Spinal cord (tissue), 10 donors: Measurements from ENCODE around the gene GLYAT. TPM values are rescaled to one million over a fixed set of nuclear protein-coding genes. Genes with fewer than 3 reads are reported as not detected.

ENCODE experiments used
- DNase-seq, 6 donors: peaks; one replicate each; pipeline versions ENCODE4 v3.0.0 to v3.0.0-alpha.2; 2013 to 2015; ENCODE audit warnings: low spot score in 6 of 6, low read depth in 4 of 6
- H3K27ac ChIP-seq: one replicate; pipeline ENCODE4 v1.5.1; 2013; ENCODE audit warnings: low read depth, low read length, control low read depth
- H3K27me3 ChIP-seq: one replicate; pipeline ENCODE4 v1.6.1; 2013; ENCODE audit warnings: low read length; ENCODE audit not compliant: control insufficient read depth, insufficient read depth
- H3K36me3 ChIP-seq: one replicate; pipeline ENCODE4 v1.6.1; 2013; ENCODE audit warnings: low read length; ENCODE audit not compliant: control insufficient read depth, insufficient read depth
- H3K4me1 ChIP-seq: one replicate; pipeline ENCODE4 v1.6.1; 2013; ENCODE audit warnings: low read length; ENCODE audit not compliant: control insufficient read depth, insufficient read depth
- H3K4me3 ChIP-seq: one replicate; pipeline ENCODE4 v1.5.1; 2013; ENCODE audit warnings: low read depth, low read length, control low read depth
- H3K9me3 ChIP-seq: one replicate; pipeline ENCODE4 v1.6.1; 2013; ENCODE audit warnings: low read length; ENCODE audit not compliant: control insufficient read depth, insufficient read depth
- WGBS: methylation state at CpG from one replicate; pipeline ENCODE4 v1.1.5; 2013; ENCODE audit warnings: missing lambda C conversion rate; ENCODE audit not compliant: insufficient coverage; 5-methylcytosine and 5-hydroxymethylcytosine counted together
- polyA plus RNA-seq, 2 donors: library from polyadenylated mRNA; unstranded; fragments of 120-200 nt; gene quantifications; one replicate each; pipeline ENCODE4 v1.2.1, GENCODE V29; 2013; ENCODE audit not compliant: insufficient read length in 2 of 2
- total RNA-seq, 2 donors: library from RNA; depleted of rRNA in 1 of 2; stranded (reverse); fragments of 120-200 nt in 1 of 2; fragments of >200 nt in 1 of 2; gene quantifications; one replicate each; pipeline versions ENCODE4 v1.2.3 to v1.2.4, GENCODE V29; 2013 to 2014
- donor health status: healthy.

The GLYAT gene
- total and polyA plus RNA-seq, 4 donors: 0.10 to 0.59 (median 0.59) TPM; not detected in 1

- no peak for DNase-seq
Measured at GRCh38 chr11:58770627-58771457, 39.1 kb upstream of the GLYAT start.

GRCh38 chr11:58770166-58770565 lies 38.4 kb upstream of the GLYAT start:
- H3K4me3 ChIP-seq: no peak overlapping the region
- no peak for DNase-seq
- H3K36me3 ChIP-seq: no peaks in the 10 kb centered on the region
- no peaks in the 10 kb centered on the region for H3K27me3 ChIP-seq
- no peak overlapping the region for H3K27ac ChIP-seq
- 100% methylated on average over 1 of the region's 2 CpGs for WGBS
- no peaks in the 10 kb centered on the region for H3K9me3 ChIP-seq
- H3K4me1 ChIP-seq: no peaks in the 10 kb centered on the region

More at GRCh38 chr11:58770627-58771457, 39.1 kb upstream of the GLYAT start:
- no peaks in the 10 kb centered on the region for H3K36me3 ChIP-seq
- H3K9me3 ChIP-seq: no peaks in the 10 kb centered on the region
- no peaks in the 10 kb centered on the region for H3K4me1 ChIP-seq
- H3K4me3 ChIP-seq: no peak overlapping the region
- H3K27ac ChIP-seq: no peak overlapping the region
- 80% methylated on average over 9 of the region's 11 CpGs for WGBS
- H3K27me3 ChIP-seq: no peaks in the 10 kb centered on the region

GRCh38 chr11:58769308-58769707 lies 37.6 kb upstream of the GLYAT start:
- H3K27ac ChIP-seq: no peak overlapping the region
- no peaks in the 10 kb centered on the region for H3K4me1 ChIP-seq
- WGBS: no CpG with 5 or more reads among the region's 2 CpGs
- no peaks in the 10 kb centered on the region for H3K9me3 ChIP-seq
- no peaks in the 10 kb centered on the region for H3K27me3 ChIP-seq
- H3K36me3 ChIP-seq: no peaks in the 10 kb centered on the region
- no peak overlapping the region for H3K4me3 ChIP-seq
- no peak for DNase-seq

GRCh38 chr11:58768137-58768536 lies 36.4 kb upstream of the GLYAT start:
- Histone ChIP-seq H3K9me3 (no peaks in the 10 kb centered on the region), H3K36me3 (no peaks in the 10 kb centered on the region), H3K27me3 (no peaks in the 10 kb centered on the region), H3K4me3 (no peak overlapping the region), H3K27ac (no peak overlapping the region), H3K4me1 (no peaks in the 10 kb centered on the region)
- peak in 1 of 6 donors; percentile 1 for DNase-seq
- WGBS: 83% methylated on average over 1 of the region's 2 CpGs

GRCh38 chr11:58765078-58765477 lies 33.3 kb upstream of the GLYAT start:
- no peak for DNase-seq
- H3K9me3 ChIP-seq: no peaks in the 10 kb centered on the region
- H3K4me3 ChIP-seq: no peak overlapping the region
- H3K27ac ChIP-seq: no peak overlapping the region
- no peaks in the 10 kb centered on the region for H3K36me3 ChIP-seq
- 100% methylated on average over 1 of the region's 1 CpG for WGBS
- no peaks in the 10 kb centered on the region for H3K27me3 ChIP-seq
- no peaks in the 10 kb centered on the region for H3K4me1 ChIP-seq

GRCh38 chr11:58763120-58763490 lies 31.4 kb upstream of the GLYAT start:
- Histone ChIP-seq H3K9me3 (no peaks in the 10 kb centered on the region), H3K27me3 (no peaks in the 10 kb centered on the region), H3K4me3 (no peak overlapping the region), H3K36me3 (no peaks in the 10 kb centered on the region), H3K27ac (no peak overlapping the region), H3K4me1 (no peaks in the 10 kb centered on the region)
- WGBS: no CpG with 5 or more reads among the region's 1 CpG
- DNase-seq: no peak

- Histone ChIP-seq H3K36me3 (no peaks in the 10 kb centered on the region), H3K4me1 (no peaks in the 10 kb centered on the region), H3K4me3 (no peak overlapping the region), H3K27me3 (no peaks in the 10 kb centered on the region), H3K27ac (no peak overlapping the region), H3K9me3 (no peaks in the 10 kb centered on the region)
- DNase-seq: no peak
- WGBS: 44% methylated on average over 3 of the region's 6 CpGs
Measured at GRCh38 chr11:58762284-58763119, 30.8 kb upstream of the GLYAT start.

GRCh38 chr11:58757439-58757838 lies 25.7 kb upstream of the GLYAT start:
- Histone ChIP-seq H3K36me3 (no peaks in the 10 kb centered on the region), H3K9me3 (no peaks in the 10 kb centered on the region), H3K27me3 (no peaks in the 10 kb centered on the region), H3K27ac (no peak overlapping the region), H3K4me3 (no peak overlapping the region), H3K4me1 (no peaks in the 10 kb centered on the region)
- no peak for DNase-seq

- H3K27me3 ChIP-seq: no peaks in the 10 kb centered on the region
- H3K9me3 ChIP-seq: no peaks in the 10 kb centered on the region
- no peak overlapping the region for H3K27ac ChIP-seq
- no peaks in the 10 kb centered on the region for H3K4me1 ChIP-seq
- no CpG with 5 or more reads among the region's 5 CpGs for WGBS
- H3K4me3 ChIP-seq: no peak overlapping the region
- DNase-seq: no peak
- H3K36me3 ChIP-seq: no peaks in the 10 kb centered on the region
Measured at GRCh38 chr11:58745705-58746364, 14.1 kb upstream of the GLYAT start.
